Activated CD8-positive, alpha-beta memory T cell treated with anti-CD3 and anti-CD28 coated beads, Interleukin-2, amount 50 U/mL, for 1 hour (primary cell): ENCODE results near the gene BRINP2.

Experiments used
- DNase-seq: peaks from one replicate; pipeline ENCODE4 v3.0.0-alpha.2; 2020; ENCODE audit errors: extremely low read depth

The BRINP2 gene

GRCh38 chr1:177274687-177275211 is 104.0 kb downstream of the BRINP2 start:
- DNase-seq, result no peak

DNA sequence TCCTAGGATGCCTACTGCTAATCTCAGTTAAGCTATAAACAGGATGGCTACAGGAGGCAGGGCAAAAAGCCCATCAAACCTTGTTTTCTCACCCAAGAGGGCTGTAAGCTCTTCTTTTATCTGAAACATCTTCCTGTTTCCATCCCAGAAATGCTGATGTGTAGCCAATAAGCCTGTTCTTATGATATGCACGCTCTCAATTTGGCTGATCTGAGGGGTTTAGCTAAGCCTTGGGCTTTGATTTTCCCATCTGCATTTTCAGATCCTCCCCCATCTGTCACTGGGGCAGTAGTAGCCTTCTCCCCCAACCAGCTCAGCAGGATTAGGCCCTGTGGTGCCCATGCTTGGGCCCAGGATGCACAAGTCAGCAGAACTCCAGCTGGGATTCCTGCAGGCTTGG is 105.0 kb downstream of the BRINP2 start:
- DNase-seq, result no peak

- DNase-seq, result no peak
These were observed 108.0 kb downstream of the BRINP2 start for GRCh38 chr1:177278626-177279390.

DNA sequence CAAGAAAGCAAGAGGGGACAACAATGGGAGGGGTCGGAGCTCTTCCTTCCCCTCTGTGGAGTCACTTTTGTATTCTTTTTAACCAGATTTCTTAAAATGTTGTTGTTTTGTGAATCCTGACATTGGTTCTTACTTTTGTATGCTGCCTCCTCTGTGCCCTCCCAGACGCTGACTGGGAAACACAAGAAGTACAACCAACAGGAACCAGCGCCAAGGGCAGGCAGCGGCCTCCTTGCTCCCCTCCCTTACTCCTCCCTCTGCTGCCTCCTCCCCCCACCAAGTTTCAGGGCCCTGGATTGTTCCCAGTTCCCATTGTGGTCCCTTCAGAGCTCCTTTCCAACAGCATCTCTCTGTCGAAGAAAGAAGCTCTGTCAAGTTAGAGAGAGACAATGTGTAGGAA is 111.1 kb downstream of the BRINP2 start:
- DNase-seq, result no peak

- DNase-seq, result no peak
These were observed 112.2 kb downstream of the BRINP2 start for GRCh38 chr1:177282976-177283375.

GRCh38 chr1:177283380-177283779 is 112.6 kb downstream of the BRINP2 start:
- DNase-seq, result no peak

DNA sequence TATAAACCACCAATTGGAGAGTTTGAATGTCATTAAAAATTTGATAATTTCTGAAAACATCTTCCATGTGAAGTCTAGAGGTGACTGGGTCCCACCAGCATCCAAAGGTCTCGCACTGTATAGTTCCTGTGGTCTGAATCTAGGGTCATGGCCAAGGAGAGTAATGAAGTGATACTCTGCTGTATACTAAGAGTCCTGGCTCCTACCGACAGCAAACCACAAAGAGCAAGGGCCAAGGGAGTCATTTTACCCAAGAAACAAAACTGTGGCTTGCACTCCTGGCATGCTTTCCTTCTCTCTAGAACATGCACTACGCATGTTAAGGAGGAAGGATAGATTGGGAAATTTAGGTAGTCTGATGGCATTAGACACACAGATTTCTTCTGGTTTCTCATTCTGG is 115.6 kb downstream of the BRINP2 start:
- no peak for DNase-seq

- DNase-seq, result no peak
These were observed 116.5 kb downstream of the BRINP2 start for GRCh38 chr1:177287270-177287669.

DNA sequence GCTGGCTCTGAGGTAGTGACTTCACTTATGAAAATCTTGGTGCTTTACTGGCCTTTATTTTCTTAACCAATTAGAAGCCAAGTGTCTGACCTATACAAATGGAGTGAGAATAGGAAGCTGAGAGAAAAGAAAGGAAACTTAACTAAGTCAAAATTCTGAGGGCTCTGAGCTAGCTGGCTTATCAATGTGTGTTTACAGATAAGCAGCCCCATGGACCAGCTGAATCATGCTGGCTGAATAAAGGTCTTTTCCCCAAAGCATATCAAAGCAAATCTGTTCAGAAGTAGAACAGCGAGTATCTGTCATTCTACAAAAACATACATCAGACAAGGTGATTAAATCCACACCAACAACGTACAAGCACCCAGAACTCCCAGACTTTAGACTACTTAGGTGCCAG is 117.2 kb downstream of the BRINP2 start:
- no peak for DNase-seq

GRCh38 chr1:177289532-177289931 is 118.8 kb downstream of the BRINP2 start:
- DNase-seq, result no peak

GRCh38 chr1:177300431-177300830 is 129.7 kb downstream of the BRINP2 start:
- no peak for DNase-seq

DNA sequence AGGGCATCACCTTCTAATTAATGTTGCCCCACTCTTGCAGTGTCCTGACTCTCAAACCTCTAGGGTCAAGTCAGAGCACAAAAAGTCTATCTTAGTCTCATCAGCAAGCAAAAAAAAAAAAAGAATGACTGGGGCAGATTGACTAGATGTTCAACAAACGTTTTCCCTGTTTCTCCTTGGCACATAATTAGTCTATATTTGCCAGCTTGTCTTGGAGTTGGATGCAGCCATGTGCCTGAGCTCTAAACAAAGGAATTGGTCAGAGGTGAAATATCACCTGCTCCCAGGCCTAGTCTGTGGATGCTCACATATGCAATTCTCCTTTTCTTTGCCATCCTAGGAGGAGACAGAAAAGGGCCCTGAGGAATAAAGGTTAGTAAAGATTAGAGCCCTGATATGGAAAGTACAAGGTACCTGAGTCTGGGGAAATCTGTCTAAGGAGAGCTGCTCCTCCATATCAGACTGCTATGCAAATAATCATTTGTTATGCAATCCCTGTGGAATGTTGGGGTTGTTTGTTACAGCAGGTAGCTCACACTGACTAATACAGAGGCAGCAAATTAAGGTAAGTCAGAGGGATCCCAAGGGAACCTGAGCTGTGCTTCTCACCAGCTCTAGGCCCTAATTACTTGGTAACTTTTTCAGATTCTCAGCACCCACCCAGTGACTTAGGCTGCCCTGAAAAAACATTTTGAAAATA is 130.8 kb downstream of the BRINP2 start:
- no peak for DNase-seq

DNA sequence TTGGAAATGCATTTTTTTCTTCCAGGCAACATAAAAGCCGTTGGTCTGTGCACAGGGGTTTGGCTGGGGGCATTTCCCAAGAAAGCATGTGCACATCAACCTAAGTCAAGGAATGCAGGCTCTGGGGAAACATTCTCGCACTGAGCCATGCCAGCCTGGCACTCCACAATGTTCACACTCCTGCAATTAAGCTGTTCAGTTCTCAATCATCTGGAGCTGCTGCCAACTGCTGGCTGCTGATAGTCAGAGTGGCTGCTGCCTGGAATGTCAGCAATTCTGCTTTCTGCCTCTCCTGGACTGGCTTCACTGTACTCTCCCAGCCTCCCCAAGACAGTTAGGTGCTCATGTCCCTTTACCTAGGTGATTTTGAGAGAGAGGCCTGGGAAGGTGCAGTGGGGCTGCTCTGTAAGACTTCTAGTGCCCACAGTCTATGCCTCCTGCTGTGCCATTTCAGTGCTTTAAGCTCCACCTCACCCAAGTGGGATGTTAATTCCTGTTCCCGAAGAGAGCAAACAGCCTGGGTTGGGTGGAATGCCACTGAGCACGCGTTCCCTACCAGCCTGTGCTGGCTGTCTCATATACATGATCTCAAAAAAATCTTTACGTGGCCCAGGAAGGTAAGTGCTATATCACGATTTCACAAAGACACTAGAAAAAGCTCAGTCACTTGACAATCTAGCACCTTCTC is 131.7 kb downstream of the BRINP2 start:
- no peak for DNase-seq

- no peak for DNase-seq
These were observed 134.6 kb downstream of the BRINP2 start for GRCh38 chr1:177305040-177306018.

DNA sequence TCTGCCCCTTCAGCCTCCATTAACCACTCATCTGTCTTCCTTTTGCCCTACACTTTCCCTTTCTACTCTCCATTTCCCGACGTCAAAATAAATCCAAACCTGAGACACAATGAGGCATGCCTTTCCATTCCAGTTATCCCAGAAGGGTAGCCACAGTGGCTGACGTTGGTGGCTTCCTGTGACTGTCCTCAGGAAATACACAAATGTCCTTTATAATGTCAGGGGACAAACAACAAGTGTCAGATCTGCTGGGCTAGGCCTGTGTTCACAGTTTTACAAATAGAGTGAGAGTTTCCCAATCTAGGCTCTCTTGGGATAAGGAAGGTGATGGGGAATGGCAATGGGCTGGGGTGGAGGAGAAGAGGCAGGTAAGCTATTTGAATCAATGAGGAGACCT is 135.3 kb downstream of the BRINP2 start:
- DNase-seq, result no peak

DNA sequence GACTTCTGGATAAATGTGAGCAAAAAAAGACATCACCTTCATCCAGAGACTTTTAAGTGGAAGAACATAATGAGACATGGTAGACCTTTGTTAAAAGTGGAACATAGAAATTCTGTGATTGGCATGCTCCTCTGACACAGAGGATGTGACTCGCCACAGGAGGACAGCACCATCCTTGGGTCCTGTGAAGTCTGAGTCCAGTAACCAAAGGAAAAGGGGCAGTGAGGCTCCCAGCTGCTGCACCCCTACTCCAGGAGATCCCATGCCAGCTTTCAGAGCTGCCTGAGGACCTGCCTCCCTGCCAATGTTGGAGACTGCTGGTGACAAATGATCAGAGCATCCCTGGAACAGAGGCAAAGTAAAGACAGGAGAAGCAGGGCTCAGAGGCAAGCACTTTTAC is 136.2 kb downstream of the BRINP2 start:
- no peak for DNase-seq

GRCh38 chr1:177307771-177308170 is 137.0 kb downstream of the BRINP2 start:
- no peak for DNase-seq

GRCh38 chr1:177309880-177310279 is 139.1 kb downstream of the BRINP2 start:
- no peak for DNase-seq

GRCh38 chr1:177310326-177310725 is 139.6 kb downstream of the BRINP2 start:
- no peak for DNase-seq

DNA sequence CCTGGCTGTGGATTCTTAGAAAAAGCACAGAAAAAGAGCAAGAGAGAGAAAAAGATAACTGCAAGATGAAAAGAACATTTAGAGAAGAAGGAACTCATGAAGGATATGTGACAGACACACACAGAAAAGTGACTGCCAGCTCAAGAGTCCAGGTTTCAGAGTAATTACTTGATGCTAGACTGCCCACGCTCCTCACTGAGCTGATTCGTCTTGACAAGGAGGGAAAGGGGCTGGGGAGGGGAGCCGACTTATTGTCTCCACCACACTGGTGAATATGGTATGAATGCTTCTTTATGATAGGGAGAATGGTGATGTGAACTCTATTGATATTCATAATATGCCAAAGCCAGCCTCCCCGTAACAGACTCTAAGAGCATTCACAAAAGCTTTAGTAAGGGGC is 140.4 kb downstream of the BRINP2 start:
- no peak for DNase-seq

DNA sequence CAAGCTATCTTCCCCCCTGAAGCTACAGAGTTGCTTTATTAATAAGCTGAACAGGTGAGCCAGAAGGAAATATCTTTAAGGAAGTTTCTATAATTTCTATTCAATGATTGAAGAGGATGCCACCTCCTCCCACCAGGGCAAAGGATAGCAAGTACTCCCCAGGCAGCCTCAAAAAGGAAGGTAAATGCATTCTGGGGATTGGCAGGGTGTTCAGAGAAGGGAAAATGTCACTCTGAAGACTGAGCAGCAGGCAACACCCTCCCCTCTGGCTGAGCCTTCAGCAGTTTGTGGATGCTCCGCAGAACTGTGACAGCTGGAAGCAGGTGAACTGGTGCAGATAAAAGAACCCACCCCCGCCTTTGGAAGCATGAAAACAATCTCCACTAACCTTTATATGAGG is 140.8 kb downstream of the BRINP2 start:
- no peak for DNase-seq
